Trophoblast cell (in vitro differentiated cells and primary cell): ENCODE results near the gene COX20.

Experiments used
- DNase-seq, 2 donors: peaks; one replicate each; pipeline ENCODE4 v3.0.0-alpha.2; 2016
- H2AFZ ChIP-seq: 2 replicates; pipeline ENCODE4 v1.6.1; 2013; ENCODE audit warnings: low read length, moderate library complexity, mild to moderate bottlenecking; ENCODE audit not compliant: insufficient read depth, poor library complexity
- H2AK5ac ChIP-seq: 2 replicates; pipeline ENCODE4 v1.6.1; 2013; ENCODE audit warnings: mild to moderate bottlenecking, low read length
- H2BK120ac ChIP-seq: 2 replicates; pipeline ENCODE4 v1.6.1; 2013; ENCODE audit warnings: low read length, mild to moderate bottlenecking, moderate library complexity; ENCODE audit not compliant: insufficient read depth, poor library complexity
- H2BK12ac ChIP-seq: 2 replicates; pipeline ENCODE4 v1.6.1; 2013; ENCODE audit warnings: mild to moderate bottlenecking, low read length, moderate library complexity
- H2BK5ac ChIP-seq: 2 replicates; pipeline ENCODE4 v1.6.1; 2013; ENCODE audit warnings: low read length, low read depth, moderate library complexity, mild to moderate bottlenecking; ENCODE audit not compliant: poor library complexity
- H3K14ac ChIP-seq: 2 replicates; pipeline ENCODE4 v1.6.1; 2013; ENCODE audit warnings: mild to moderate bottlenecking, low read length
- H3K18ac ChIP-seq: 2 replicates; pipeline ENCODE4 v1.6.1; 2013; ENCODE audit warnings: mild to moderate bottlenecking, low read length
- H3K23ac ChIP-seq: 2 replicates; pipeline ENCODE4 v1.6.1; 2013; ENCODE audit warnings: low read length
- H3K27ac ChIP-seq: 2 replicates; pipeline ENCODE4 v1.5.1; 2013; ENCODE audit warnings: low read depth, mild to moderate bottlenecking, inconsistent platforms, low read length, moderate library complexity
- H3K27me3 ChIP-seq: 2 replicates; pipeline ENCODE4 v1.6.1; 2013; ENCODE audit warnings: inconsistent platforms, mild to moderate bottlenecking, low read length, moderate library complexity; ENCODE audit not compliant: insufficient read depth
- H3K36me3 ChIP-seq, 2 experiments: 1 replicate in 1 of 2; 2 replicates in 1 of 2; pipeline ENCODE4 v1.6.1; 2013; ENCODE audit warnings: low read length in 2 of 2, mild to moderate bottlenecking in 2 of 2, moderate library complexity in 1 of 2; ENCODE audit not compliant: insufficient read depth in 2 of 2, control insufficient read depth in 1 of 2
- H3K4ac ChIP-seq: 2 replicates; pipeline ENCODE4 v1.6.1; 2013; ENCODE audit warnings: low read depth, mild to moderate bottlenecking, low read length, moderate library complexity
- H3K4me1 ChIP-seq, 2 experiments: 1 replicate in 1 of 2; 2 replicates in 1 of 2; pipeline ENCODE4 v1.6.1; 2013; ENCODE audit warnings: low read length in 2 of 2, mild to moderate bottlenecking in 2 of 2, moderate library complexity in 1 of 2; ENCODE audit not compliant: insufficient read depth in 2 of 2, control insufficient read depth in 1 of 2
- H3K4me2 ChIP-seq: 2 replicates; pipeline ENCODE4 v1.6.1; 2013; ENCODE audit warnings: inconsistent platforms, mild to moderate bottlenecking, low read length, moderate library complexity
- H3K4me3 ChIP-seq: 2 replicates; pipeline ENCODE4 v1.5.1; 2013; ENCODE audit warnings: mild to moderate bottlenecking, low read depth, low read length, inconsistent platforms
- H3K79me1 ChIP-seq: one replicate; pipeline ENCODE4 v1.6.1; 2013; ENCODE audit warnings: low read length
- H3K79me2 ChIP-seq: 2 replicates; pipeline ENCODE4 v1.6.1; 2013; ENCODE audit warnings: low read length, mild to moderate bottlenecking; ENCODE audit not compliant: control insufficient read depth, insufficient read depth, poor library complexity
- H3K9ac ChIP-seq: 2 replicates; pipeline ENCODE4 v1.6.1; 2013; ENCODE audit warnings: mild to moderate bottlenecking, low read length
- H3K9me3 ChIP-seq: 2 replicates; pipeline ENCODE4 v1.6.1; 2013; ENCODE audit warnings: low read depth, mild to moderate bottlenecking, control low read depth, inconsistent platforms, low read length; ENCODE audit not compliant: insufficient read depth
- H4K12ac ChIP-seq: 2 replicates; pipeline ENCODE4 v1.6.1; 2013; ENCODE audit warnings: low read depth, mild to moderate bottlenecking, low read length, moderate library complexity
- H4K8ac ChIP-seq: 2 replicates; pipeline ENCODE4 v1.6.1; 2013; ENCODE audit warnings: low read depth, mild to moderate bottlenecking, low read length, moderate library complexity
- H4K91ac ChIP-seq: one replicate; pipeline ENCODE4 v1.6.1; 2013; ENCODE audit warnings: low read depth, mild to moderate bottlenecking, low read length, moderate library complexity
- WGBS: extraction: QIAGEN DNeasy Blood & Tissue Kit; methylation state at CpG from one replicate; pipeline ENCODE4 v1.1.7; 2013; ENCODE audit warnings: missing lambda C conversion rate; ENCODE audit not compliant: insufficient read length, insufficient coverage; ENCODE audit errors: extremely low coverage; 5-methylcytosine and 5-hydroxymethylcytosine counted together

Gene COX20

GRCh38 chr1:244852694-244853093, 17.2 kb downstream of the COX20 start:
- H3K23ac ChIP-seq: no peak overlapping the region
- H3K9ac ChIP-seq: no peak overlapping the region
- no peaks in the 10 kb centered on the region for H3K4me1 ChIP-seq
- H3K14ac ChIP-seq: no peak overlapping the region
- H2BK120ac ChIP-seq: no peak overlapping the region
- no peaks in the 10 kb centered on the region for H3K79me2 ChIP-seq
- no peak overlapping the region for H2AFZ ChIP-seq
- DNase-seq: no peak
- H4K8ac ChIP-seq: no peak overlapping the region
- H3K27ac ChIP-seq: no peak overlapping the region
- no peaks in the 10 kb centered on the region for H3K27me3 ChIP-seq
- no CpG with 5 or more reads among the region's 1 CpG for WGBS
- H4K91ac ChIP-seq: no peak overlapping the region
- H3K4me2 ChIP-seq: no peak overlapping the region
- H4K12ac ChIP-seq: no peak overlapping the region
- no peaks in the 10 kb centered on the region for H3K9me3 ChIP-seq
- peaks cover 9 to 26% of the 10 kb centered on the region in 2 experiments for H3K36me3 ChIP-seq
- H3K4me3 ChIP-seq: no peak overlapping the region
- no peak overlapping the region for H3K18ac ChIP-seq
- no peak overlapping the region for H3K4ac ChIP-seq
- H2BK12ac ChIP-seq: no peak overlapping the region
- no peak overlapping the region for H2AK5ac ChIP-seq
- no peaks in the 10 kb centered on the region for H3K79me1 ChIP-seq
- no peak overlapping the region for H2BK5ac ChIP-seq

- Histone ChIP-seq H3K27ac (no peak overlapping the region), H3K79me2 (no peaks in the 10 kb centered on the region), H3K4me2 (no peak overlapping the region), H2AFZ (no peak overlapping the region), H3K9ac (no peak overlapping the region), H3K18ac (no peak overlapping the region), H3K4me1 (no peaks in the 10 kb centered on the region), H3K23ac (no peak overlapping the region), H3K9me3 (no peaks in the 10 kb centered on the region), H4K91ac (no peak overlapping the region), H3K14ac (no peak overlapping the region), H2BK120ac (no peak overlapping the region), H4K12ac (no peak overlapping the region), H3K79me1 (no peaks in the 10 kb centered on the region), H2BK12ac (no peak overlapping the region), H3K27me3 (no peaks in the 10 kb centered on the region), H2BK5ac (no peak overlapping the region), H4K8ac (no peak overlapping the region), H3K4me3 (no peak overlapping the region), H2AK5ac (no peak overlapping the region), H3K4ac (no peak overlapping the region), H3K36me3 (peaks cover 9 to 30% of the 10 kb centered on the region in 2 experiments)
- no CpG with 5 or more reads among the region's 5 CpGs for WGBS
- no peak for DNase-seq
Measured at GRCh38 chr1:244854166-244854565, 18.7 kb downstream of the COX20 start.

GRCh38 chr1:244854865-244855578, 19.6 kb downstream of the COX20 start:
- Histone ChIP-seq H2AFZ (no peak overlapping the region), H3K4me2 (no peak overlapping the region), H2AK5ac (no peak overlapping the region), H3K79me2 (peaks cover 2% of the 10 kb centered on the region), H3K18ac (no peak overlapping the region), H2BK5ac (no peak overlapping the region), H3K14ac (no peak overlapping the region), H3K9me3 (no peaks in the 10 kb centered on the region), H3K4me3 (no peak overlapping the region), H3K27me3 (no peaks in the 10 kb centered on the region), H4K8ac (no peak overlapping the region), H3K9ac (no peak overlapping the region), H3K27ac (no peak overlapping the region), H4K12ac (no peak overlapping the region), H3K4me1 (no peaks in the 10 kb centered on the region), H4K91ac (no peak overlapping the region), H3K4ac (no peak overlapping the region), H2BK120ac (no peak overlapping the region), H3K23ac (no peak overlapping the region), H2BK12ac (no peak overlapping the region), H3K79me1 (no peaks in the 10 kb centered on the region), H3K36me3 (peaks cover 13 to 34% of the 10 kb centered on the region in 2 experiments)
- DNase-seq: no peak
- no CpG with 5 or more reads among the region's 7 CpGs for WGBS

- Histone ChIP-seq H3K4me2 (no peak overlapping the region), H3K4ac (peak overlapping the region; percentile 83), H3K23ac (no peak overlapping the region), H2AK5ac (no peak overlapping the region), H3K18ac (no peak overlapping the region), H3K36me3 (peaks cover 14 to 37% of the 10 kb centered on the region in 2 experiments), H3K79me1 (peaks cover 2% of the 10 kb centered on the region), H3K4me3 (no peak overlapping the region), H4K91ac (no peak overlapping the region), H2AFZ (no peak overlapping the region), H4K12ac (no peak overlapping the region), H3K9me3 (no peaks in the 10 kb centered on the region), H3K9ac (no peak overlapping the region), H2BK5ac (no peak overlapping the region), H4K8ac (no peak overlapping the region), H2BK12ac (no peak overlapping the region), H3K27me3 (no peaks in the 10 kb centered on the region), H3K14ac (no peak overlapping the region), H3K27ac (no peak overlapping the region), H2BK120ac (no peak overlapping the region), H3K79me2 (peaks cover 13% of the 10 kb centered on the region), H3K4me1 (no peaks in the 10 kb centered on the region)
- DNase-seq: no peak
- no CpG with 5 or more reads among the region's 3 CpGs for WGBS
Measured at GRCh38 chr1:244857761-244858160, 22.3 kb downstream of the COX20 start.
